Heart right ventricle (tissue), 16 donors: ENCODE results near the gene SLC16A8. TPM values are rescaled to one million over a fixed set of nuclear protein-coding genes. Genes with fewer than 3 reads are reported as not detected.

Source experiments
- ATAC-seq, 8 donors: fragments of 200-7000 bp; cut with Tn5 transposase; one replicate each; pipeline ENCODE4 v1.9.1; 2020; ENCODE audit warnings: mild to moderate bottlenecking in 8 of 8, moderate library complexity in 8 of 8, moderate number of reproducible peaks in 1 of 8
- DNase-seq, 2 donors: peaks; one replicate each; pipeline ENCODE4 v3.0.0-alpha.2; 2020
- H3K27ac ChIP-seq, 10 donors: fragments of 200-600 bp; sonication (generic) in 2 of 10; one replicate each; pipeline versions ENCODE4 v1.5.0 to v1.8.0; 2020 to 2022; ENCODE audit warnings: mild to moderate bottlenecking in 3 of 10
- H3K27me3 ChIP-seq, 7 donors: fragments of 200-600 bp; one replicate each; pipeline ENCODE4 v1.8.0; 2021 to 2022; ENCODE audit warnings: mild to moderate bottlenecking in 2 of 7
- H3K36me3 ChIP-seq, 9 donors: fragments of 200-600 bp; sonication (generic) in 1 of 9; one replicate each; pipeline versions ENCODE4 v1.5.0 to v1.8.0; 2020 to 2022; ENCODE audit warnings: mild to moderate bottlenecking in 2 of 9
- H3K4me1 ChIP-seq, 9 donors: fragments of 200-600 bp; sonication (generic) in 1 of 9; one replicate each; pipeline versions ENCODE4 v1.5.0 to v1.8.0; 2020 to 2022; ENCODE audit warnings: mild to moderate bottlenecking in 4 of 9
- H3K4me3 ChIP-seq, 10 donors: fragments of 200-600 bp; sonication (generic) in 2 of 10; one replicate each; pipeline versions ENCODE4 v1.5.0 to v1.8.0; 2020 to 2022; ENCODE audit warnings: mild to moderate bottlenecking in 7 of 10, moderate library complexity in 2 of 10
- H3K9me3 ChIP-seq, 11 donors: fragments of 200-600 bp in 10 of 11; sonication (generic) in 2 of 11; one replicate each; pipeline versions ENCODE4 v1.5.0 to v1.8.0; 2013 to 2022; ENCODE audit warnings: mild to moderate bottlenecking in 2 of 11, control low read depth in 1 of 11, moderate library complexity in 1 of 11
- WGBS, 2 donors: extraction: QIAGEN DNeasy Blood & Tissue Kit; methylation state at CpG; one replicate each; pipeline ENCODE4 v1.1.7; 2013; ENCODE audit warnings: inconsistent platforms in 1 of 2; 5-methylcytosine and 5-hydroxymethylcytosine counted together
- intact Hi-C, 10 donors: fragments of 100-400 bp; cut with DNase I; formaldehyde crosslinking; loops; one replicate each; pipeline versions ENCODE4 v1.11.1 to v1.14.2; 2022
- polyA plus RNA-seq, 2 donors: library from polyadenylated mRNA; stranded (reverse); fragments of 200-250 nt; gene quantifications; one replicate each; pipeline ENCODE4 v1.2.3, GENCODE V29; 2013
- total RNA-seq, 10 donors: library from RNA; stranded (reverse); fragmentation: NEBNext Ultra II Directional in 3 of 10; extraction: Animal tissue kit (Norgen Biotek cat#: 25700) in 3 of 10; gene quantifications; one replicate each; pipeline versions ENCODE4 v1.2.1 to v1.2.4, GENCODE V29; 2021 to 2023
- TF ChIP-seq, protein P1 (sequence below), 9 donors: fragments of 200-600 bp; sonication (generic) in 2 of 9; IDR thresholded peaks; one replicate each; pipeline versions ENCODE4 v1.5.0 to v1.8.0; 2021 to 2022; ENCODE audit warnings: antibody characterized with exemption in 9 of 9, mild to moderate bottlenecking in 5 of 9, moderate library complexity in 1 of 9
- donor health status: Arrhythmogenic right ventricular cardiomyopathy.
- donor health status: ischemic (EF 13 %, LVEDD 7.1; RV severe dilation, severe dysfunction).
- donor health status: healthy with polysubstance abuse.
- donor health status: DM: no; HTN: yes; CAD: no.
- donor health status: DM: no; HTN: no; CAD: no.
- donor health status: ischemic (EF 25% LVEDD 6.9; RV normal size, moderate dysfunction).
- donor health status: ischemic (EF 25% LVEDD 5.7; RV mildly dilated, moderate dysfunction).
- donor health status: healthy.
- donor health status: DM: yes; HTN: yes; CAD: no.
- donor health status: Ischemic cardiomyopathy.
- donor health status: ischemic (EF 35%, LVEDD 5.7; RV mildly dilated, moderate dysfunction).
- donor health status: nonischemic (EF 11% LVEDD 7.7; RV severe dilation, severe dysfunction).
- donor health status: DM: yes; HTN: yes; CAD: no.
- donor health status: PGD.
- donor health status: ischemic (EF 29% LVEDD 5.4; RV normal size, mild dysfunction).
- donor health status: nonischemic (EF 23%, LVEDD 6.1; RV moderate dilation, normal function).

The SLC16A8 gene
- total and polyA plus RNA-seq, 12 donors, result 0.19 to 0.34 (median 0.22) TPM; not detected in 9

DNA sequence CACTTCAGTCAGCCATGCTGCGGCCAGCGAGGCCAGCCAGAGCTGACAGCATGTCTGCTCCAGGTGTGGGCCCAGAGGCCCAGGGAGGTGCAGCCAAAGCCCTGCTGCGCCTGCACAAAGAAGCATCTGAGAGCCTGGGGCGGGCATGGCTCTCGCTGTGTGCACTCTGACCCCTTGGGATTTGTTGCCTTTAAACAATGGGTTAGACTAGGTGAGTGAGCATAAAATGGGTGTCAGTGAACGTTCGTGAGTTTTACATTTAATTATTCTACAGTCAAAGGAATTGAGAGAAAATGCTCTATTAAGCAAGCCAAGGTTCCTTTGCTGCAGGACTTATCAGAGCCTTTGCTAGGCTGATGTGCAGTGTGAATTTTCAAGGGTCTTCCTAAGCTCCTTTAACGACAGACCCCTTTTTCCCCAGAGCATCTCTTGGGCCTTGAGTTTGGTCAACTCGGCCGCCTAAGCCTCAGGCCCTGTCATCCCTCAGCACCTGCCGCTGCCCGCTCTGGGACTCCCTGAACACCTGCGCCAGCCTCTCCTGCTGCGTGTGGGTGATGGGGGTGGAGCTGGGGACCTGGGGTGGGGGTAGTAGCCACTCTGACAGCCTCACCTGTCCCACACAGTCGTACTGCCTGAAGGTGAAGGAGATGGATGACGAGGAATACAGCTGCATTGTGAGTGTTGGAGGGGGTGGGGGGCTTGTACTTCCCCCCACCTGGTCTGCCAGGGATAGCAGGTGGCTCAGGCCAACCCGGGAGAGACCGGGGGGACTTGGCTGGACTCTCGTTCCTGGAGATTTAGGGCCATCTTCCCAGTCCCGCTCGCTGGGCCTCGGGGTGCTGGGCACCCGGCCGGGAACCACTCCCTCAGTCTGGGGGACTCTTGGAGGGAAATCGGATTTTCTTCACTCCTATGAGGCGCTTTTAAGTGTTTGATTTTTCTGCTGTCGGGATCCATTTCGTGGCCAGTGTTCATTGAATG is 10.5 kb downstream of the SLC16A8 start:
- TF ChIP-seq, protein P1, sequence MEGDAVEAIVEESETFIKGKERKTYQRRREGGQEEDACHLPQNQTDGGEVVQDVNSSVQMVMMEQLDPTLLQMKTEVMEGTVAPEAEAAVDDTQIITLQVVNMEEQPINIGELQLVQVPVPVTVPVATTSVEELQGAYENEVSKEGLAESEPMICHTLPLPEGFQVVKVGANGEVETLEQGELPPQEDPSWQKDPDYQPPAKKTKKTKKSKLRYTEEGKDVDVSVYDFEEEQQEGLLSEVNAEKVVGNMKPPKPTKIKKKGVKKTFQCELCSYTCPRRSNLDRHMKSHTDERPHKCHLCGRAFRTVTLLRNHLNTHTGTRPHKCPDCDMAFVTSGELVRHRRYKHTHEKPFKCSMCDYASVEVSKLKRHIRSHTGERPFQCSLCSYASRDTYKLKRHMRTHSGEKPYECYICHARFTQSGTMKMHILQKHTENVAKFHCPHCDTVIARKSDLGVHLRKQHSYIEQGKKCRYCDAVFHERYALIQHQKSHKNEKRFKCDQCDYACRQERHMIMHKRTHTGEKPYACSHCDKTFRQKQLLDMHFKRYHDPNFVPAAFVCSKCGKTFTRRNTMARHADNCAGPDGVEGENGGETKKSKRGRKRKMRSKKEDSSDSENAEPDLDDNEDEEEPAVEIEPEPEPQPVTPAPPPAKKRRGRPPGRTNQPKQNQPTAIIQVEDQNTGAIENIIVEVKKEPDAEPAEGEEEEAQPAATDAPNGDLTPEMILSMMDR (IDR thresholded peaks at IDR 0.05), result no peak
- Histone ChIP-seq H3K27me3 (no peaks in the 10 kb centered on the region), H3K4me1 (peaks cover 13 to 28% (median 22%) of the 10 kb centered on the region in 9 donors), H3K36me3 (peaks cover 0 to 70% (median 6%) of the 10 kb centered on the region in 9 donors), H3K4me3 (no peak overlapping the region), H3K9me3 (no peaks in the 10 kb centered on the region), H3K27ac (no peak overlapping the region)
- 94 to 95% methylated on average over 28 of the region's 28 CpGs for WGBS, 2 donors
- no peak for DNase-seq
- ATAC-seq, result no peak
- intact Hi-C loops, result no loop called here

DNA sequence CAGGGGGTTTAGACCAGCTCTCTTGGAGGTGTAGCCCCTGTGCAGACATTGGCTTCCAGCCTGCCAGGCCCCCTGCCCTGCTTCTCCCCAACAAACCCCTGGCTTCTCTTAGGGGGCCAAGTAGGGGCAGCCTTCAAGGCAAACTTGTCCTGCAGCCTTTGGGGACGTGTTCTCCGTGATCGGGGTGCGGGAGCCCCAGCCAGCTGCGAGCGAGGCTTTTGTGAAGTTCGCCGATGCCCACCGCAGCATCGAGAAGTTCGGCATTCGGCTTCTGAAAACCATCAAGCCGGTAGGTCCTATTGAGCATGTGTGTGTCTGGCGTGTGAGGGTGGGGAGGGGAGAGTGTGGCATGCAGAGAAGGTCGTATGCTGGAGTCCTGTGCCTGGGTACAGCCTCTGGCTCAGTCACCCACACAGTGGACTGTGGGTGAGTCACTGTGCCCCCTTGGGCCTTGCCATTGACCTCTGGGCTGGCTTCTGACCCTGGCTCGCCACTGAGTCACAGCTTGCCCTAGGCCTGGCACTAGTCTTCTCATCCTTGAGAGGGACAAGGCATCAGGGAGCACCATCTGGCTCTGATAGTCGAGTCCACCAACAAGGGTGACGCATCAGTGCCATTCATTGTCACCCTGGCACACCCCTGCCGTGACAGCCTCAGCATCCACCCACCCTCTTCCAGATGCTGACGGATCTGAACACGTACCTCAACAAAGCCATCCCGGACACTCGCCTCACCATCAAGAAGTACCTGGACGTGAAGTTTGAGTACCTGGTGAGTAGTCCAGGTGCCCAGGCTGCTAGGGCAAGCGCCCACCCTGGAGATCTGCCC is 11.4 kb downstream of the SLC16A8 start:
- Histone ChIP-seq H3K36me3 (peaks cover 0 to 79% (median 6%) of the 10 kb centered on the region in 9 donors), H3K4me1 (peaks cover 14 to 36% (median 30%) of the 10 kb centered on the region in 9 donors), H3K4me3 (no peak overlapping the region), H3K9me3 (no peaks in the 10 kb centered on the region), H3K27me3 (no peaks in the 10 kb centered on the region), H3K27ac (no peak overlapping the region)
- WGBS, 2 donors, result 95 to 96% methylated on average over 25 of the region's 25 CpGs
- DNase-seq (no peak), ATAC-seq (no peak)
- TF ChIP-seq, protein P1 (IDR thresholded peaks at IDR 0.05), result no peak
- intact Hi-C loops, result no loop called here

DNA sequence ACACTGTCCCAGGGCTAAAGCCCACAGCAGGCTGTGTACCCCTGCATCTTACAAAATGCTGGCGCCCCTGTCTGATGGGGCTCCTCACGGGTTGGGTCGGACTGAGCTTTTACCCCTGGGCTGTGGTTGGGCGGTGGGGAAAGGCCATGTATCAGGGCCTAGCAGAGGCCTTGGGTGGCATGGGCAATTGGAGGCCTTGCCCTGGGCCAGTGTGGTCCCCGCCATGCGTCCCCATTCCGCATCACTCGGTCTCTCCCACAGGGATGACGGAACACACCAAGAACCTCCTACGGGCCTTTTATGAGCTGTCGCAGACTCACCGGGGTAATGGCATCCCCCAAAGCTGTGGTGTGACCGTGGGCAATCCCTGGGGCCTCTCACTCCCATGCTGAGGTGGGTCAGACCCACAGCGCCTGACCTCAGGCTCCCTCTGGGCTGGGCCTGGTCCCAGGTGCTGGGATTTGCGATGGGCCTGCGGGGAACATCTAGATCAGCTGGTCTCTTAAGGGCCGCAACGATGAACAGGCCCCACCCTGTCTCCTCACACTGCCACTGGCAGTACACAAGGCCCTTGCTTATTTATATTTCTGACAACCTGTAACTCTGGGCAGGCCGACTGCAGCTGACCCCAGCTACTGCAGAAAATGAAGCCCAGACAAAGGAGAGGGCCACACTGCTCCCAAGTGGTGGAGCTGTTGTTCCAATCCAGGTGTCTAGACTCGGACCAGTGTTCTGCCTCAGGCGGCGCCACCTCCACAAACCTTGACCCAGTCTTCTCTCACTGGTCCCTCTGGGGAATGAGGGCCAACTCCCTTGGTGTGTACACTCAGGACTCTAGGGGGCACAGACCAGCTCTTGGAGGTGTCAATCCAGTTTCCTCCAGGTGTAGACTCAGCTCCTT is 12.3 kb downstream of the SLC16A8 start:
- Histone ChIP-seq H3K27ac (peak overlapping the region in 1 of 10 donors; percentile 91), H3K4me1 (peaks cover 14 to 44% (median 33%) of the 10 kb centered on the region in 9 donors), H3K9me3 (no peaks in the 10 kb centered on the region), H3K27me3 (no peaks in the 10 kb centered on the region), H3K36me3 (peaks cover 0 to 85% (median 8%) of the 10 kb centered on the region in 9 donors), H3K4me3 (no peak overlapping the region)
- TF ChIP-seq, protein P1 (IDR thresholded peaks at IDR 0.05), result no peak
- ATAC-seq (no peak), DNase-seq (no peak)
- WGBS, 2 donors, result 86 to 92% methylated on average over 22 of the region's 22 CpGs
- intact Hi-C loops, result no loop called here
